HEK293 (cell line): ENCODE results near the gene EFHC1.

ENCODE experiments used
- CTCF ChIA-PET: fragments of 350-600 bp; formaldehyde crosslinking; extraction: SDS; loops from one replicate; lab custom pipeline; 2021; ENCODE audit warnings: antibody characterized with exemption; lab: Yijun Ruan, JAX
- POLR2A ChIA-PET: fragments of 300-600 bp; formaldehyde crosslinking; extraction: SDS; loops from one replicate; lab custom pipeline; 2020; ENCODE audit warnings: antibody characterized with exemption, inconsistent platforms; lab: Yijun Ruan, JAX
- H3K27ac ChIP-seq: fragments of 200-500 bp; sonication (Bioruptor generic); 2 replicates; pipeline ENCODE4 v1.5.1; 2014; ENCODE audit warnings: low read depth, low read length, control low read depth, inconsistent platforms; ENCODE audit errors: extremely low read depth
- H3K36me3 ChIP-seq, 2 experiments: fragments of 200-500 bp in 1 of 2; sonication (Bioruptor generic) in 1 of 2; 1 replicate in 1 of 2; 2 replicates in 1 of 2; pipeline ENCODE4 v1.5.1; 2014 to 2017; ENCODE audit warnings: inconsistent platforms in 2 of 2, low read length in 2 of 2; ENCODE audit not compliant: control insufficient read depth in 2 of 2, insufficient read depth in 1 of 2
- H3K4me1 ChIP-seq: fragments of 200-500 bp; sonication (Bioruptor generic); 2 replicates; pipeline ENCODE4 v1.5.1; 2014; ENCODE audit warnings: mild to moderate bottlenecking, low read length, inconsistent platforms; ENCODE audit not compliant: control insufficient read depth, insufficient read depth
- H3K4me3 ChIP-seq: 2 replicates; pipeline ENCODE4 v1.5.1; 2011; ENCODE audit warnings: low read depth, mild to moderate bottlenecking, control low read depth, low read length, moderate library complexity
- H3K9me3 ChIP-seq: fragments of 200-500 bp; sonication (Bioruptor generic); 2 replicates; pipeline ENCODE4 v1.5.1; 2014; ENCODE audit warnings: low read depth, low read length, inconsistent platforms; ENCODE audit not compliant: control insufficient read depth, insufficient read depth
- KLF1 ChIP-seq: fragments of 450-650 bp; formaldehyde crosslinking; IDR thresholded peaks from 2 replicates; pipeline ENCODE4 v1.5.1; 2016; ENCODE audit warnings: missing biosample characterization, missing genetic modification characterization
- KLF10 ChIP-seq: fragments of 450-650 bp; IDR thresholded peaks from 2 replicates; pipeline ENCODE4 v1.5.1; 2018; ENCODE audit warnings: missing biosample characterization, mild to moderate bottlenecking, missing genetic modification characterization
- OSR2 ChIP-seq: fragments of 450-650 bp; formaldehyde crosslinking; IDR thresholded peaks from 2 replicates; pipeline ENCODE4 v1.5.1; 2016; ENCODE audit warnings: missing biosample characterization, missing genetic modification characterization
- PATZ1 ChIP-seq: fragments of 450-650 bp; formaldehyde crosslinking; IDR thresholded peaks from 2 replicates; pipeline ENCODE4 v1.5.1; 2016; ENCODE audit warnings: missing biosample characterization, missing genetic modification characterization
- PRDM4 ChIP-seq: fragments of 450-650 bp; formaldehyde crosslinking; IDR thresholded peaks from 2 replicates; pipeline ENCODE4 v1.5.1; 2017; ENCODE audit warnings: missing biosample characterization, missing genetic modification characterization
- REST ChIP-seq: fragments of 450-650 bp; formaldehyde crosslinking; IDR thresholded peaks from 2 replicates; pipeline ENCODE4 v1.5.1; 2016; ENCODE audit warnings: missing biosample characterization, missing genetic modification characterization
- SP7 ChIP-seq: fragments of 450-650 bp; formaldehyde crosslinking; IDR thresholded peaks from 2 replicates; pipeline ENCODE4 v1.5.1; 2016; ENCODE audit warnings: missing biosample characterization, missing genetic modification characterization
- ZBTB44 ChIP-seq: fragments of 450-650 bp; IDR thresholded peaks from 2 replicates; pipeline ENCODE4 v1.5.1; 2018; ENCODE audit warnings: missing biosample characterization, mild to moderate bottlenecking, missing genetic modification characterization
- ZNF184 ChIP-seq: fragments of 450-650 bp; IDR thresholded peaks from 2 replicates; pipeline ENCODE4 v1.5.1; 2018; ENCODE audit warnings: missing biosample characterization, mild to moderate bottlenecking, missing genetic modification characterization
- ZNF354C ChIP-seq: fragments of 450-650 bp; formaldehyde crosslinking; IDR thresholded peaks from 2 replicates; pipeline ENCODE4 v1.5.1; 2016; ENCODE audit warnings: missing biosample characterization, missing genetic modification characterization, low read depth, borderline replicate concordance
- ZNF423 ChIP-seq: fragments of 450-650 bp; formaldehyde crosslinking; IDR thresholded peaks from 2 replicates; pipeline ENCODE4 v1.5.1; 2016; ENCODE audit warnings: missing biosample characterization, missing genetic modification characterization
- ZNF626 ChIP-seq: fragments of 450-650 bp; sonication (Bioruptor Pico); formaldehyde crosslinking; IDR thresholded peaks from 2 replicates; pipeline ENCODE4 v1.5.1; 2018; ENCODE audit warnings: missing biosample characterization, missing genetic modification characterization, inconsistent platforms
- ZNF629 ChIP-seq: fragments of 450-650 bp; formaldehyde crosslinking; IDR thresholded peaks from 2 replicates; pipeline ENCODE4 v1.5.1; 2017; ENCODE audit warnings: missing biosample characterization, missing genetic modification characterization
- TF ChIP-seq, protein P1 (sequence below): fragments of 450-650 bp; formaldehyde crosslinking; IDR thresholded peaks from 2 replicates; pipeline ENCODE4 v1.5.1; 2016; ENCODE audit warnings: missing biosample characterization, missing genetic modification characterization
- TF ChIP-seq, protein P2 (sequence below): fragments of 450-650 bp; formaldehyde crosslinking; IDR thresholded peaks from 2 replicates; pipeline ENCODE4 v1.5.1; 2016; ENCODE audit warnings: missing biosample characterization, missing genetic modification characterization

The EFHC1 gene

DNA sequence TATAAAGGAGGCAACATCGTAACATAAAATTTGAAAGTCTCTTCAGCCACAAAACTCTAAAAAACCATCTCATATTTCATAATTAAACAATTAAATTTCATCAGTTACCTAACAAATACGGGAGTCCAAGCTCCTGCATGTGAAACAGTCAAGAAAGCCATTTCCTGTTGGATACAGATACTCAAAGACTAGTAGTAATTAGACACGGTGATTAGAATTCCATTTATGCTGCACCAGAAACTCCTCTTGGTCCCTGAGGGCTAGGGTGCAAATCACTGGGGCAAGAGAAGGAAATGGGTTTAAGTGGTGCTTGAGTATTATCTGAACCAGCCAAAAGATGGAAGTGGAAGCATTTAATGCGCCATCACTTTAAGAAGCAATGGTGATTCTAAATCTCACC is 129.3 kb downstream of the EFHC1 start (continued):
- TF ChIP-seq PRDM4 (peak; percentile 75), PATZ1 (tag by site-specific recombination) (peak; percentile 24; the same call in 1 of the 2 replicates), SP7 (tag by site-specific recombination) (peak; percentile 51), ZBTB44 (tag by site-specific recombination) (peak; percentile 93), ZNF423 (tag by site-specific recombination) (no peak), KLF10 (tag by site-specific recombination) (0 out of 2 replicates have a peak, but pooled peaks have one; percentile 36), OSR2 (tag by site-specific recombination) (peak; percentile 96), ZNF184 (tag by site-specific recombination) (no peak), ZNF354C (tag by site-specific recombination) (no peak)
- TF ChIP-seq, protein P1, sequence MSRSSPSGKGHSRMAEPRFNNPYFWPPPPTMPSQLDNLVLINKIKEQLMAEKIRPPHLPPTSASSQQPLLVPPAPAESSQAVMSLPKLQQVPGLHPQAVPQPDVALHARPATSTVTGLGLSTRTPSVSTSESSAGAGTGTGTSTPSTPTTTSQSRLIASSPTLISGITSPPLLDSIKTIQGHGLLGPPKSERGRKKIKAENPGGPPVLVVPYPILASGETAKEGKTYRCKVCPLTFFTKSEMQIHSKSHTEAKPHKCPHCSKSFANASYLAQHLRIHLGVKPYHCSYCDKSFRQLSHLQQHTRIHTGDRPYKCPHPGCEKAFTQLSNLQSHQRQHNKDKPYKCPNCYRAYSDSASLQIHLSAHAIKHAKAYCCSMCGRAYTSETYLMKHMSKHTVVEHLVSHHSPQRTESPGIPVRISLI (tag by site-specific recombination): peak; percentile 58; the same call in 1 of the 2 replicates

GRCh38 chr6:52550014-52550575 is 130.0 kb downstream of the EFHC1 start:
- H3K36me3 ChIP-seq: no peaks in the 10 kb centered on the region
- no peak overlapping the region for H3K27ac ChIP-seq
- no peaks in the 10 kb centered on the region for H3K9me3 ChIP-seq
- ChIA-PET CTCF (interaction anchor here (0.5 to 3.5 kb wide), 10 partner anchors 13 to 133 kb away, joined by 3 to 16 read pairs (median 7); no protein-coding TSS in a partner anchor), POLR2A (interaction anchor here (1.0 to 1.9 kb wide), 4 partner anchors 15 to 46 kb away, joined by 3 to 8 read pairs (median 6); partner anchors contain the start of gene TRAM2)
- no peak for TF ChIP-seq ZNF629 (tag by site-specific recombination)
- TF ChIP-seq, protein P2, sequence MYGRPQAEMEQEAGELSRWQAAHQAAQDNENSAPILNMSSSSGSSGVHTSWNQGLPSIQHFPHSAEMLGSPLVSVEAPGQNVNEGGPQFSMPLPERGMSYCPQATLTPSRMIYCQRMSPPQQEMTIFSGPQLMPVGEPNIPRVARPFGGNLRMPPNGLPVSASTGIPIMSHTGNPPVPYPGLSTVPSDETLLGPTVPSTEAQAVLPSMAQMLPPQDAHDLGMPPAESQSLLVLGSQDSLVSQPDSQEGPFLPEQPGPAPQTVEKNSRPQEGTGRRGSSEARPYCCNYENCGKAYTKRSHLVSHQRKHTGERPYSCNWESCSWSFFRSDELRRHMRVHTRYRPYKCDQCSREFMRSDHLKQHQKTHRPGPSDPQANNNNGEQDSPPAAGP: peak; percentile 43; the same call in 1 of the 2 replicates
- TF ChIP-seq ZNF626: no peak
- peak; percentile 31; the same call in 1 of the 2 replicates for TF ChIP-seq KLF1 (tag by site-specific recombination)
- TF ChIP-seq REST (tag by site-specific recombination): peak; percentile 73
- H3K4me1 ChIP-seq: peaks cover 37% of the 10 kb centered on the region
- no peak overlapping the region for H3K4me3 ChIP-seq
